Esophagus muscularis mucosa (tissue), 4 donors: ENCODE data around the gene SMIM20. TPM values are rescaled to one million over a fixed set of nuclear protein-coding genes. Genes with fewer than 3 reads are reported as not detected.

Experiments used
- DNase-seq: peaks from one replicate; pipeline ENCODE4 v3.0.0-alpha.2; 2017; ENCODE audit errors: extremely low spot score
- H3K27ac ChIP-seq, 4 donors: fragments of 200-600 bp; sonication (generic); replicated peaks in 1 of 4; 1 replicate in 3 of 4; 2 replicates in 1 of 4; pipeline ENCODE4 v1.5.1; 2016 to 2019; ENCODE audit warnings: mild to moderate bottlenecking in 1 of 4
- H3K27me3 ChIP-seq, 4 donors: fragments of 200-600 bp; sonication (generic); one replicate each; pipeline versions ENCODE4 v1.5.1 to v1.6.0; 2016 to 2019
- H3K36me3 ChIP-seq, 4 donors: fragments of 200-600 bp; sonication (generic); one replicate each; pipeline ENCODE4 v1.5.1; 2016 to 2019
- H3K4me1 ChIP-seq, 4 donors: fragments of 200-600 bp; sonication (generic); one replicate each; pipeline ENCODE4 v1.5.1; 2016 to 2019
- H3K4me3 ChIP-seq, 4 donors: fragments of 200-600 bp; sonication (generic); 1 replicate in 2 of 4; 2 replicates in 2 of 4; pipeline ENCODE4 v1.5.1; 2016 to 2019; ENCODE audit warnings: mild to moderate bottlenecking in 4 of 4, moderate library complexity in 1 of 4
- H3K9me3 ChIP-seq, 4 donors: fragments of 200-600 bp; sonication (generic); 1 replicate in 3 of 4; 2 replicates in 1 of 4; pipeline ENCODE4 v1.5.1; 2016 to 2019
- CTCF ChIP-seq, 3 experiments: fragments of 200-600 bp in 2 of 3; fragments of 450-650 bp in 1 of 3; sonication (generic) in 2 of 3; IDR thresholded peaks; one replicate each; pipeline ENCODE4 v1.5.1; 2017 to 2019; ENCODE audit warnings: antibody characterized with exemption in 3 of 3, mild to moderate bottlenecking in 2 of 3, moderate library complexity in 1 of 3
- EP300 ChIP-seq: sonication (generic); formaldehyde crosslinking; IDR thresholded peaks from one replicate; pipeline ENCODE4 v1.6.1; 2017; ENCODE audit warnings: antibody characterized with exemption
- POLR2A ChIP-seq: fragments of 450-650 bp; IDR thresholded peaks from one replicate; pipeline ENCODE4 v1.6.1; 2017; ENCODE audit warnings: antibody characterized with exemption, moderate library complexity, mild to moderate bottlenecking, low read depth
- POLR2AphosphoS5 ChIP-seq, 2 donors: sonication (generic); formaldehyde crosslinking; IDR thresholded peaks; one replicate each; pipeline ENCODE4 v1.6.1; 2017; ENCODE audit warnings: antibody characterized with exemption in 2 of 2
- WGBS: methylation state at CpG from one replicate; pipeline ENCODE4 v1.1.5; 2018; 5-methylcytosine and 5-hydroxymethylcytosine counted together
- intact Hi-C: fragments of 100-400 bp; cut with DNase I; formaldehyde crosslinking; loops from one replicate; pipeline ENCODE4 v1.15.1; 2023
- total RNA-seq, 4 donors: library from RNA; depleted of rRNA; stranded (reverse); fragments of >200 nt; gene quantifications; one replicate each; pipeline versions ENCODE4 v1.1.0 to v1.2.1, GENCODE V29; 2016

SMIM20 gene
- total RNA-seq, 4 donors from 2014 or later, result 24.0 to 33.2 (median 26.9) TPM

- WGBS, result 92% methylated on average over 12 of the region's 12 CpGs
- Histone ChIP-seq H3K27ac (no peak overlapping the region), H3K4me3 (no peak overlapping the region), H3K4me1 (peaks cover 0 to 9% (median 0%) of the 10 kb centered on the region in 4 donors), H3K27me3 (no peaks in the 10 kb centered on the region), H3K36me3 (no peaks in the 10 kb centered on the region), H3K9me3 (no peaks in the 10 kb centered on the region)
- DNase-seq, result no peak
- no peak for TF ChIP-seq EP300
- TF ChIP-seq POLR2A, result no peak
- no peak for TF ChIP-seq POLR2AphosphoS5 (IDR thresholded peaks at IDR 0.05)
- no peak for TF ChIP-seq CTCF (IDR thresholded peaks at IDR 0.05)
- intact Hi-C loops, result no loop called here
Measured at GRCh38 chr4:25977397-25978170, 63.6 kb downstream of the SMIM20 start.

- no peaks in the 10 kb centered on the region for H3K36me3 ChIP-seq
- no peak for TF ChIP-seq CTCF (IDR thresholded peaks at IDR 0.05)
- TF ChIP-seq POLR2AphosphoS5 (IDR thresholded peaks at IDR 0.05), result no peak
- no peak for TF ChIP-seq EP300
- no peak for TF ChIP-seq POLR2A
- H3K27me3 ChIP-seq, result no peaks in the 10 kb centered on the region
- H3K4me1 ChIP-seq, result peaks cover 0 to 2% (median 0%) of the 10 kb centered on the region in 4 donors
- no peaks in the 10 kb centered on the region for H3K9me3 ChIP-seq
- no peak overlapping the region for H3K27ac ChIP-seq
- no peak for DNase-seq
- intact Hi-C loops, result no loop called here
- no peak overlapping the region for H3K4me3 ChIP-seq
- WGBS, result 69% methylated on average over 8 of the region's 8 CpGs
Measured at GRCh38 chr4:25978327-25978726, 64.3 kb downstream of the SMIM20 start.

Other genes with a start within 250 kb of the SMIM20 start
- 10 to 100 TPM in 1 of 4 donors, 1 to 10 TPM in 3; 3.3 to 11.7 (median 5.7) TPM for gene SEL1L3, start 51.2 kb upstream of the SMIM20 start, total RNA-seq